ENCODE data around the gene TPM1.
"Not testable (repeated sequence)": the region's sequence is repeated elsewhere in the genome, so short reads cannot be mapped to it uniquely, and the experiment has no call there.

TPM1 gene

DNA sequence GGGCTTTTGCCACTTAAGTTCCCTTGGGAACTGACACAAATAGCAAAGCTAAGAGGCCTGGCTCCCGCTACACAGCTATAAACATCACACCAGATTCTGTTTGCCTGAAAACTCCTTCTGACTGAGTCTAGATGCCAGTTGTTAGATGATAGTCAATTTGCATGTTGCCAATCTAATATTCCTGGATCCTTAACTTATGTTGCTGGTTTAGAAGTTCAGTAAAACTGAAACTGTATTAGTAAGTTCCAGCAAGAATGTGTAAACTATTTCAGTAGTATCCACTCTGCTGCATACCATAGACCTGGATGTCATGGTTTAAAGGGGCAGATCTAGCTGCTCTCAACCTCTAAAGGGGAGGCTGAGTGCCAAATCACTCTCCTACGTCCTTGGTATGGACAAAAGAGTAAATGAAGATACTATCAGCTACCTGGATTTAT, 52.0 kb downstream of the TPM1 start:
- FAIRE-seq (no peak), DNase-seq (ENCODE audit: insufficient read length, low spot score) (no peak)
- TF ChIP-seq, protein P1, sequence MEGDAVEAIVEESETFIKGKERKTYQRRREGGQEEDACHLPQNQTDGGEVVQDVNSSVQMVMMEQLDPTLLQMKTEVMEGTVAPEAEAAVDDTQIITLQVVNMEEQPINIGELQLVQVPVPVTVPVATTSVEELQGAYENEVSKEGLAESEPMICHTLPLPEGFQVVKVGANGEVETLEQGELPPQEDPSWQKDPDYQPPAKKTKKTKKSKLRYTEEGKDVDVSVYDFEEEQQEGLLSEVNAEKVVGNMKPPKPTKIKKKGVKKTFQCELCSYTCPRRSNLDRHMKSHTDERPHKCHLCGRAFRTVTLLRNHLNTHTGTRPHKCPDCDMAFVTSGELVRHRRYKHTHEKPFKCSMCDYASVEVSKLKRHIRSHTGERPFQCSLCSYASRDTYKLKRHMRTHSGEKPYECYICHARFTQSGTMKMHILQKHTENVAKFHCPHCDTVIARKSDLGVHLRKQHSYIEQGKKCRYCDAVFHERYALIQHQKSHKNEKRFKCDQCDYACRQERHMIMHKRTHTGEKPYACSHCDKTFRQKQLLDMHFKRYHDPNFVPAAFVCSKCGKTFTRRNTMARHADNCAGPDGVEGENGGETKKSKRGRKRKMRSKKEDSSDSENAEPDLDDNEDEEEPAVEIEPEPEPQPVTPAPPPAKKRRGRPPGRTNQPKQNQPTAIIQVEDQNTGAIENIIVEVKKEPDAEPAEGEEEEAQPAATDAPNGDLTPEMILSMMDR (IDR thresholded peaks at IDR 0.05; ENCODE audit: insufficient read depth, missing control alignments), result no peak

DNA sequence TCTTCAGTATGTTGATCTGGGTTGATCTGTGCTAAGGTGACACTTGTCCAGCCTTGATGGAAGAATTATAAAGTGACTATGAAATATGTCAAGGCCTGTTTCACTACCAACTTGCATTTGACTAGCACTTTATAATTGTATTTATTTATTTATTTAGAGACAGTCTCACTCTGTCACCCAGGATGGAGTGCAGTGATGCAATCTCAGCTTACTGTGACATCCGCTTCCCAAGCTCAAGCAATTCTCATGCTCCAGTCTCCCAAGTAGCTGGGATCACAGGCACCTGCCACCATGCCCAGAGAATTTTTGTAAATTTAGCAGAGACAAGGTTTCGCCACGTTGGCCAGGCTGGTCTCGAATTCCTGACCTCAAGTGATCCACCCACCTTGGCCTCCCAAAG, 53.6 kb downstream of the TPM1 start:
- FAIRE-seq (no peak), DNase-seq (ENCODE audit: insufficient read length, low spot score) (no peak)
- TF ChIP-seq, protein P1 (IDR thresholded peaks at IDR 0.05; ENCODE audit: insufficient read depth, missing control alignments), result no peak

DNA sequence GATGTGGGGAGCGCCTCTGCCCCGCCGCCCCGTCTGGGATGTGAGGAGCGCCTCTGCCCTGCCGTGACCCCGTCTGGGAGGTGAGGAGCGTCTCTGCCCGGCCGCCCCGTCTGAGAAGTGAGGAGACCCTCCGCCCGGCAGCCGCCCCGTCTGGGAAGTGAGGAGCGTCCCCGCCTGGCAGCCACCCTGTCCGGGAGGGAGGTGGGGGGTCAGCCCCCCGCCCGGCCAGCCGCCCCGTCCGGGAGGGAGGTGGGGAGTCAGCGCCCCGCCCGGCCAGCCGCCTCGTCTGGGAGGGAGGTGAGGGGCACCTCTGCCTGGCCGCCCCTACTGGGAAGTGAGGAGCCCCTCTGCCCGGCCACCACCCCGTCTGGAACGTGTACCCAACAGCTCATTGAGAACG, 56.4 kb downstream of the TPM1 start:
- FAIRE-seq, result not testable (repeated sequence)

DNA sequence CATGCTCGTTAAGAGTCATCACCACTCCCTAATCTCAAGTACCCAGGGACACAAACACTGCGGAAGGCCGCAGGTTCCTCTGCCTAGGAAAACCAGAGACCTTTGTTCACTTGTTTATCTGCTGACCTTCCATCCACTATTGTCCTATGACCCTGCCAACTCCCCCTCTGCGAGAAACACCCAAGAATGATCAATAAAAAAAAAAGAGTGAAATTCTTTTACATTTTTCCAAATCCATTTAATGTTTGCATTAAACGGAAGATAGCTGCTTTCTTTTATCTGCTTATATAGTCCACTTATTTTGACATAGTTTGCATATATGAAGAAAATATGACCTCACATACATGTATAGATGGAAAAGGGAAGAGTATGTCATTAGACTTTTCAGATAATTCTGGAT, 57.0 kb downstream of the TPM1 start:
- not testable (repeated sequence) for FAIRE-seq

More for the DNA sequence above, 56.4 kb downstream of the TPM1 start:
- DNase-seq (ENCODE audit: insufficient read length, low spot score), result not testable (repeated sequence)

DNA sequence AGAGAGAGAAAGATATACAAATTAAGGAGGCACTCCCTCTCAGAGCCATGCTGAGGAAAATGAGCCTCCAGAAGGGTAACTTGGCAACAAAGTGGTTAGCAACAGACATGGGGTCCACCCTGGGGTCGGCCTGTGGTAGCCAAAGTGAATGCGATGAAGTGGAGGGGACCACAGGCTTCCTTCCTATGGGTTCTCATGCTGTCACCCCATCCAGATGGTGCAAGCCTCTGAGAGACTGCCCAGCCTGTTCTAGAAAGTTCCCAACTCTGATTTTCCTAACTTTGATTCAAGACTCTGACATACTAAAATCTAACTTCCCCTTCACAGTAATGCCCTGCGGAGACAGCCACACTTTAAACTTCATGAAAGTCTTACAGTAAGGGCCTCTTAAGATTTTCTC, 60.9 kb downstream of the TPM1 start:
- DNase-seq (ENCODE audit: insufficient read length, low spot score) (no peak), FAIRE-seq (no peak)
- TF ChIP-seq, protein P1 (IDR thresholded peaks at IDR 0.05; ENCODE audit: insufficient read depth, missing control alignments), result no peak

More for the DNA sequence above, 57.0 kb downstream of the TPM1 start:
- DNase-seq (ENCODE audit: insufficient read length, low spot score), result not testable (repeated sequence)

DNA sequence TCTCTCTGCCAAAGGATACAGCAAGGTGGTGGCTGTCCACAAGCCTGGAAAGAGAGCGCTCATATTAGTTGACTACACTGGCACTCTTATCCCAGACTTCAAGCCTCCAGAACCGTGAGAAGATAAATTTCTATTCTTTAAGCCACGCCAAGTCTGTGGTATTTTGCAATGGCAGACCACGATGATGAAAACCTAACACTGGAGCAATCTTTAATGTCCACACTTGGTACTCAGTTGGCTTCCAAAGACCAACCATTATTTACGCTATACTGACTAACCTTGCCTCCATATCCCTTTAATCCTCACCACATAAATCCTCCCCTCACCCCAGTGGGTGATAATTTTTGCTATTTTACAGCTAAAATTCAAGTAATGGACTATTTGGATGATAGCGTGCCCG, 62.2 kb downstream of the TPM1 start:
- DNase-seq (ENCODE audit: insufficient read length, low spot score), result no peak
- TF ChIP-seq, protein P1 (IDR thresholded peaks at IDR 0.05; ENCODE audit: insufficient read depth, missing control alignments), result no peak
- no peak for FAIRE-seq

DNA sequence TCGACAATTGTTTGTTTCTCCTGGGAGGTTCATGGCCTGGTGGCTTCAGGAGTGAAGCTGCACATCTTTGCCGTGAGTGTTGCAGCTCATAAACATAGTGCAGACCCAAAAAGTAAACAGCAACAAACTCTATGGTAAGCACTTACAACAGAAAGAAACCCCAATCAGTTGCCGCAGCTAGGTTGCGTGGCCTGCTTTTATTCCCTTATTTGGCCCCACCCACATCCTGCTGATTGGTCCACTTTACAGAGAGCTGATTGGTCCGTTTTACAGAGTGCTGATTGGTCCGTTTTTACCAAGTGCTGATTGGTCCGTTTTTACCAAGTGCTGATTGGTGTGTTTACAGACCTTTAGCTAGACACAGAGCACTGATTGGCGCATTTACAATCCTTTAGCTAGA, 62.8 kb downstream of the TPM1 start:
- not testable (repeated sequence) for FAIRE-seq; DNase-seq (ENCODE audit: insufficient read length, low spot score)

DNA sequence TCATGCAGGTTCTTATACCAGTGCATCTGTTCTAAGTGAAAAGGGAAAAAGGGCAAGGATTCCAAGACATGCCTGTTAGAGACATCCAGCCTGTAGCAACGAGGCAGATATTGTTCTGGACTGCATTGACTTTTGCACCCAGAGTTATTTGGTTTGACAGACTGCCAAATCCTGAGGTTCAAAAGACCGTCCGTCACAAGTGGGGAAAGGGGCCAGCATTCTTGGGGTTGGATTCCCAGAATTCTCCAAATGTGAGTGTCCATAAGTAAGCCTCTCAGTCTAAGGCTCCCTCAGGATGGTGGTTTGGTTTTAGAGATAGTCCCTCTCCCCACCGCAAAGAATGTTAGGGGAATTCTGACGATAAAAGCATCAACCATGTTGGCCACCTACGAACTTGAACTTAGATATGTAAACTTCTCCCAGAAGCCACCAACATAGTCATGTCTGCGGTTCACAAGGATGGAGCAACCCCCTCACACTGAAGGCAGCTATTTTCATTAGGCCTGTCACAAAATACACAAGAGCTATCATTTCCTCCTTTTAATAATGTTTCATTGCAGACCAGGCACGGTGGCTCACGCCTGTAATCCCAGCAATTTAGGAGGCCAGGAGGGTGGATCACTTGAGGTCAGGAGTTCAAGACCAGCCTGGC, 65.5 kb downstream of the TPM1 start:
- no peak for DNase-seq (ENCODE audit: insufficient read length, low spot score)
- no peak for FAIRE-seq
- TF ChIP-seq, protein P1 (IDR thresholded peaks at IDR 0.05; ENCODE audit: insufficient read depth, missing control alignments), result no peak

DNA sequence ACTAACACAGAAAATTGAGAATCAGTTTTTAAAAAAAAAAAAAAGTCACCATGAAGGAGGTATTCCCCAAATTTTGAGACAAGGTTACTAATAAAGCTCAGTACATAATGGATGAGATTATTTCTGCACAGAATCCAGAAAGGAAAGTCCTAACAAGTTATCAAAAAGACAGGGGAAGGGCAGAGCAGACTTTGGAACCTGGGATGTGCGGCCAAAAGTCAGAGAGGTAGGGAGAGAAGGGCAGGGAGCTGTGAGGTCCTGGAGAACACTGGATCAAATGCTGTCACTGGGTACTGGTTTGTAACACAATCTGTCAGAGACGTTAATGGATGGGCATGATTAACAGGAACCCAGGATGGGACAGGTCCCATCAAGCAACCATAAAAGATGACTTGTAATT, 67.0 kb downstream of the TPM1 start:
- FAIRE-seq, result no peak
- TF ChIP-seq, protein P1 (IDR thresholded peaks at IDR 0.05; ENCODE audit: insufficient read depth, missing control alignments), result no peak

More for the DNA sequence above, 67.0 kb downstream of the TPM1 start:
- no peak for DNase-seq (ENCODE audit: insufficient read length, low spot score)
